BLaER1 treated with 17β-estradiol and CSF1 and Interleukin-3, amounts not matched to agents 10 nM and 100 nM (cell line): ENCODE data around the gene PPP4R3A.
"Not testable (repeated sequence)": the region's sequence is repeated elsewhere in the genome, so short reads cannot be mapped to it uniquely, and the experiment has no call there.

ENCODE experiments used
- H3K27ac ChIP-seq, 11 experiments: shearing (Covaris generic); formaldehyde crosslinking; 2 replicates each; pipeline ENCODE4 v1.8.1; 2022
- H3K27me3 ChIP-seq, 11 experiments: shearing (Covaris generic); formaldehyde crosslinking; 2 replicates each; pipeline ENCODE4 v1.8.1; 2022
- H3K36me3 ChIP-seq, 11 experiments: shearing (Covaris generic); formaldehyde crosslinking; 2 replicates each; pipeline ENCODE4 v1.8.1; 2022
- H3K4me1 ChIP-seq, 10 experiments: shearing (Covaris generic); formaldehyde crosslinking; 2 replicates each; pipeline ENCODE4 v1.8.1; 2022
- H3K4me2 ChIP-seq, 11 experiments: shearing (Covaris generic); formaldehyde crosslinking; 2 replicates each; pipeline ENCODE4 v1.8.1; 2022
- H3K4me3 ChIP-seq, 10 experiments: shearing (Covaris generic); formaldehyde crosslinking; 2 replicates each; pipeline ENCODE4 v1.8.1; 2022
- H3K9ac ChIP-seq, 11 experiments: shearing (Covaris generic); formaldehyde crosslinking; 2 replicates each; pipeline ENCODE4 v1.8.1; 2022
- H3K9me3 ChIP-seq, 11 experiments: shearing (Covaris generic); formaldehyde crosslinking; replicated peaks in 1 of 11; 2 replicates each; pipeline ENCODE4 v1.8.1; 2022
- H4K20me1 ChIP-seq, 11 experiments: shearing (Covaris generic); formaldehyde crosslinking; 2 replicates each; pipeline ENCODE4 v1.8.1; 2022
- Cebpa-rat ChIP-seq, 11 experiments: shearing (Covaris generic); IDR thresholded peaks; 2 replicates each; pipeline ENCODE4 v1.8.1; 2022

Gene PPP4R3A

DNA sequence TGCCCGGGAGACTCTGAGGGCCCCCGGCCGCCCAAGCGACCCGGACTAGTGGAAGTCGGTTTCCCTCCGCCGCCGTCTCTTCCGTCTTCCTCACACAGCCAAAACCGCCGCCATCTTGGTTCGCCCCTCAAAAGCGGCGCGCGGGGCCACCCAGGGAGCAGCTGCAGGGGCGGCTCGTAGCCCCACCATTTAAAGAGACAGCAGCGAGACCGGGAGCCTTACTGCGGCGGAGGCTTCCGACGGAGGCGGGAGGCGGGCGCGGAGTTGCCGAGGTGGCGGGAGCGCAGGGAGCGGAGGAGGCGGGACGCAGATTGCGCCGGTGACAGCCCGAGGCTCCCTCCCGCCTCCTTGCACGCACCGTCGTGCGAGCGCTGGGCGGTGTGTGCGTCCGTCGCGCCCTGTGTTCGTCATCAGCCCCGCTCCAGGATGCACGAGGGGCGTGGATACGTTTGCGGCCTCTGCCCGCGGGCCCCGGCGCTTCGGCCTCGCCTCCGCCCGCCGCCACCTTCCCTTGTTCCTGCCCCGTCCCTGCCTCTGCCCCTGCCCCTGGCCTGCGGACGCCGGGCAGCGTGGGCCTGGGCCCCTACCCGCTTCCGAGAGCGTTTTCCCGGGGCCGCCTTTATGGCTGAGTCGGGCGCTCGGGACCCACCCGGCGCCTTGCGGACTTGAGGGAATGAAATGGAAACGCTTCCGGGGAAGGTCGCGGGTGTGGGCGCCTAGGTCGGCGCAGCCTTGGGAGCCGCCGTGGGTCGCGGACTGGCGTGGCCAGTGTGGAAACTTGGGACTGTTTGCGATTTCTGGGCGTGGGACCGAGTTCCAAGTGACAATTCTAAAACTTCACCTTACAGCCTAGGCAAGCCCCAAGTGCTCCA, at the start of gene PPP4R3A:
PPP4R3A (minus strand) TSS at position 140 of the 872 bp plus-strand sequence. CDS start 663 bp downstream, outside the sequence.
- Histone ChIP-seq H3K9ac (peak within 1 kb of the TSS; percentile 97 to 100 (median 100)), H3K27me3 (no peaks in the 10 kb centered on the region), H3K4me3 (peak within 1 kb of the TSS; percentile 88 to 100 (median 100)), H3K9me3 (no peaks in the 10 kb centered on the region), H3K36me3 (peaks cover 9 to 30% (median 21%) of the 10 kb centered on the region in 11 experiments; a peak in 21 of 22 replicates), H3K27ac (peak within 1 kb of the TSS; percentile 97 to 100 (median 100)), H4K20me1 (peaks cover 33 to 41% (median 39%) of the 10 kb centered on the region in 11 experiments), H3K4me2 (peak within 1 kb of the TSS; percentile 71 to 99 (median 89)), H3K4me1 (peaks cover 11 to 29% (median 23%) of the 10 kb centered on the region in 10 experiments; a peak in 18 of 20 replicates)
- no peak for TF ChIP-seq Cebpa-rat (IDR thresholded peaks at IDR 0.05)

DNA sequence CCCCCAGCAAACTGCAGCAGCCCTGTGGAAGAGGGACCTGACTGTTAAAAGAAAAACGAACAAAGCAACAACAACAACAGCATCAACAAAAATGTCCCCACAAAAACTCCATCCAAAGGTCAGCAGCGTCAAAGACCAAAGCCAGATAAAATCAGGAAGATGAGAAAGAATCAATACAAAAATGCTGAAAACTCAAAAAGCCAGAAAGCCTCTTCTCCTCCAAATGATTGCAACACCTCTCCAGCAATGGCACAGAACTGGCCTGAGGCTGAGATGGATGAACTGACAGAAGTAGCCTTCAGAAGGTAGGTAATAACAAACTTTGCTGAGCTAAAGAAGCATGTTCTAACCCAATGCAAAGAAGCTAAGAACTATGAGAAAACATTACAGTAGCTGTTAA, 45.4 kb upstream of the PPP4R3A start:
- TF ChIP-seq Cebpa-rat (IDR thresholded peaks at IDR 0.05), result no peak
- no peaks in the 10 kb centered on the region for H3K4me1 ChIP-seq
- peaks cover 0 to 26% (median 19%) of the 10 kb centered on the region in 11 experiments; a peak in 15 of 22 replicates for H3K9me3 ChIP-seq
- H3K4me3 ChIP-seq, result no peak overlapping the region
- no peaks in the 10 kb centered on the region for H4K20me1 ChIP-seq
- H3K9ac ChIP-seq, result no peak overlapping the region
- H3K27ac ChIP-seq, result no peak overlapping the region
- H3K4me2 ChIP-seq, result no peak overlapping the region
- H3K36me3 ChIP-seq, result no peaks in the 10 kb centered on the region
- H3K27me3 ChIP-seq, result no peaks in the 10 kb centered on the region

DNA sequence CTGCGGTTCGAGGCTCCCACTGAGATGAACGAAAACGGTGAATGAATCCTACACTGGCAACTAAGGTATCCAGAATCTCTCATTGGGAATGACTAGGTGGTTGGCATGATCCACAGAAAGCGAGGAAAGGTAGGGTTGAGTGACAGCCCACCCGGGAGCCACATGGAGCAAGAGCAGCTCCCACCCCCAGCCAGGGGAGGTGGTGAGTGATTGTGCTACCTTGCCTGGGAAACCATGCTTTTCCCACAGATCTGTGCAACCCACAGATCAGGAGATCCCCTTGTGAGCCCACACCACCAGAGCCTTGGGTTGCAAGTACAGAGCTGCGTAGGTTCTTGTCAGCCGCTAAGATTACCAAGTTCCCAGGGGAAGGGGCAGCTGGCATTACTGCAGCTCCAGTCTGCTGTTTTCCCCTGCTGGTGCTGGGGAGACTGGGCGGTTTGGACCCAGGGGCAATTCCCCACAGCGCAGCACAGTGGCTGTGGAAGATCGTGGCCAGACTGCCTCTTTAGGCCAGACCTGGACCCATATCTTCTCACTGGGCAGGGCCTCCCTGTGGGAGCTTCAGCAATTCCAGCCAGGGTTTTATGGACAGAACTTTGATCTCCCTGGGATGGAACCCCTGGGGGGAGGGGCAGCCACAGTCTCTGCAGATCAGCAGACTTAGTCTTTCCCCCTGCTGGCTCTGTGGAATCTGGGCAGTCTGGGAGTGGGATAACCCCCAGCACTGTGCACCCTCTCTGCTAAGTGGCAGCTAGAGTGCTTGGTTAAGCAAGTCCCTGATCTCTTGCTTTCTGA, 44.6 kb upstream of the PPP4R3A start:
- H3K27ac ChIP-seq, result no peak overlapping the region
- no peak overlapping the region for H3K4me2 ChIP-seq
- H3K36me3 ChIP-seq, result no peaks in the 10 kb centered on the region
- no peaks in the 10 kb centered on the region for H3K27me3 ChIP-seq
- no peak overlapping the region for H3K4me3 ChIP-seq
- no peak overlapping the region for H3K9ac ChIP-seq
- H4K20me1 ChIP-seq, result no peaks in the 10 kb centered on the region
- TF ChIP-seq Cebpa-rat (IDR thresholded peaks at IDR 0.05), result no peak
- peaks cover 0 to 25% (median 19%) of the 10 kb centered on the region in 11 experiments; a peak in 15 of 22 replicates for H3K9me3 ChIP-seq
- no peaks in the 10 kb centered on the region for H3K4me1 ChIP-seq

DNA sequence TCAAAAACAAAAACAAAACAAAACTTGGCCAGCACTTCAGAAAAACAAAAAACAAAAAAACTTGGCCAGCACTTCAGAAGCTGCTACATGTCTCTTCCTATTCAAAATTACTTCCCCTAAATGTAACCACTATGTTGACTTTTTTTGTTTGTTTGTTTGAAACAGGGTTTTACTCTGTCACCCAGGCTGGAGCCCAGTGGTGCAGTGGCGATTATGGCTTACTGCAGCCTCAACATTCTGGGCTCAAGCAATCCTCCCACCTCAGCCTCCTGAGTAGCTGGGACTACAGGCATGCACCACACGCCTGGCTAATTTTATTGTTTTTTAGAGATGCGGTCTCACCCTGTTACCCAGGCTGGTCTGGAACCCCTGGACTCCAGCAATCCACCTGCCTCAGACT, 38.0 kb upstream of the PPP4R3A start:
- Histone ChIP-seq H3K27ac (0 out of 22 replicates have a peak overlapping the region, but pooled peaks of 2 of the 11 experiments have one; percentile 13 to 42), H3K4me2 (peak overlapping the region in 1 of 11 experiments; percentile 46; a peak in 2 of 22 replicates), H3K27me3 (no peaks in the 10 kb centered on the region)

DNA sequence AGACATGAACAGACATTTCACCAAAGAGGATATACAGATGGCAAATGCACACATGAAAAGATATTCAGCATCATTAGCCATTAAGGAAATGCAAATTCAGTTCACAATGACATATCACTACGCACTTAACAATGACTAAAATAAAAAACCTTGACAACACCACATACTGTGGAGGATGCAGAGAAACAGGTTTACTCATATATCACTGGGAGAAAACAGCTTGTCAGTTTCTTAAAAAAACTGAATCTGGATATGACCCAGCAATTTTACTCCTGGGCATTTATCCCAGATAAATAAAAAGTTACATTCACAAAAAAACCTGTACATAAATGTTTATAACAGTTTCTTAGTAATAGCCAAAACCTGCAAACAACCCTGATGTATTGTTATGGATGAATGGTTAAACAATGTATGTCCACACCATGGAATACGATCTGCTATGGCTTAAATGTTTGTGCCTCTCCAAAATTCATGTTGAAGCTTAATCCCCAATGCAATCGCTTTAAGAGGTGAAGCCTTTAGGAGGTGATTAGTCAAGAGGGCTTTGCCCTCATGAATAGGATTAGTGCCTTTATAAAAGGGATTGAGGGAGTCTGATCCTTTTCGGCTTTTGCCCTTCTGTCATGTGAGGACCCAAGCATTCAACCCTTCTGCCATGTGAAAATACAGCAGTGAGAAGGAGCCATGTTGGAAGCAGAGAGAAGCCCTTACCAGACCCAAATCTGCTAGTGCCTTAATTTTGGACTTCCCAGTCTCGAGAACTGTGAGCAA, 36.0 kb upstream of the PPP4R3A start:
- H3K4me2 ChIP-seq, result no peak overlapping the region
- H3K27me3 ChIP-seq, result no peaks in the 10 kb centered on the region
- no peak overlapping the region for H3K9ac ChIP-seq
- H3K4me3 ChIP-seq, result no peak overlapping the region
- TF ChIP-seq Cebpa-rat (IDR thresholded peaks at IDR 0.05), result no peak
- H3K27ac ChIP-seq, result no peak overlapping the region
- no peaks in the 10 kb centered on the region for H3K36me3 ChIP-seq
- H4K20me1 ChIP-seq, result no peaks in the 10 kb centered on the region
- H3K9me3 ChIP-seq, result peaks cover 10 to 18% (median 14%) of the 10 kb centered on the region in 11 experiments
- peaks cover 0 to 10% (median 0%) of the 10 kb centered on the region in 10 experiments; a peak in 1 of 20 replicates for H3K4me1 ChIP-seq

More for the DNA sequence above, 38.0 kb upstream of the PPP4R3A start:
- TF ChIP-seq Cebpa-rat (IDR thresholded peaks at IDR 0.05), result no peak
- Histone ChIP-seq H3K9ac (peak overlapping the region in 1 of 11 experiments; percentile 33; a peak in 1 of 22 replicates), H4K20me1 (no peaks in the 10 kb centered on the region), H3K36me3 (no peaks in the 10 kb centered on the region), H3K4me3 (no peak overlapping the region), H3K9me3 (peaks cover 0 to 7% (median 0%) of the 10 kb centered on the region in 11 experiments; a peak in 6 of 22 replicates), H3K4me1 (peaks cover 0 to 10% (median 0%) of the 10 kb centered on the region in 10 experiments; a peak in 1 of 20 replicates)

DNA sequence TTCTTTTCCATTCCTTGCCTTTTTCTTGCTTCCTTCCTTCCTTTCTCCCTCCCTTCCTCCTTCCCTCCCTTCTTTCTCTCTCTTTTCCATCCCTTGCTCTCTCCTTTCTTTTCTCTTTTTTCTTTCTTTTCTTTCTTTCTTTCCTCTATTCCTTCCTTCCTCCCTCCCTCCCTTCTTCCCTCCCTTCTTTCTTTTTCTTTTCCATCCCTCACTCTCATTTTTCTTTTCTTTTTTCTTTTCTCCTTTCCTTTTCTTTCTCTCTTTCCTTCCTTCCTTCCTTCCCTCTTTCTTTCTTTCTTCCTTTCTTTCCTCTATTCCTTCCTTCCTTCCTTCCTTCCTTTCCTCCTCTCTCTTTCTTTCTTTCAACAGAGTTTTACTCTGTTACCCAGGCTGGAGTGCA, 35.1 kb upstream of the PPP4R3A start:
- Histone ChIP-seq H3K27me3 (no peaks in the 10 kb centered on the region), H3K4me2 (no peak overlapping the region), H3K27ac (no peak overlapping the region), H3K36me3 (no peaks in the 10 kb centered on the region), H3K4me1 (peaks cover 0 to 10% (median 0%) of the 10 kb centered on the region in 10 experiments; a peak in 1 of 20 replicates), H3K9ac (no peak overlapping the region), H3K4me3 (no peak overlapping the region), H4K20me1 (no peaks in the 10 kb centered on the region), H3K9me3 (peaks cover 19 to 28% (median 23%) of the 10 kb centered on the region in 11 experiments)
- no peak for TF ChIP-seq Cebpa-rat (IDR thresholded peaks at IDR 0.05)

DNA sequence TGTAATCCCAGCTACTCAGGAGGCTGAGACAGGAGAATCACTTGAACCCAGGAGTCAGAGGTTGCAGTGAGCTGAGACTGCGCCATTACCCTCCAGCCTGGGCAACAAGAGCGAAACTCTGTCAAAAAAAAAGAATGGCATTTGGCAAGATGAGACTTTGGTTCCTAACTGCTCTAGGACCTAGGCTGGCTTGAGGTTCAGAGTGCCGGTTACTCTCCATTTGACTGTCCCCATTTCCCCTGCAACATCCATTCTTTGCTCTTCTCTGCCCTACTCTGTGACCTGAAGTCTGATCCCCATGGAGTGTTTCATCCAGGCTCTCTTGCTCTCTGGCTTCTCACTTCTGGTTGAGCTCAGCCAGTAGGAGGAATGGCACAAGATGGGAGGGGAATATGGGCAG, 26.2 kb upstream of the PPP4R3A start:
- no peaks in the 10 kb centered on the region for H4K20me1 ChIP-seq
- no peak overlapping the region for H3K4me3 ChIP-seq
- TF ChIP-seq Cebpa-rat (IDR thresholded peaks at IDR 0.05), result no peak
- H3K4me1 ChIP-seq, result no peaks in the 10 kb centered on the region
- no peak overlapping the region for H3K9ac ChIP-seq
- H3K9me3 ChIP-seq, result peaks cover 29 to 38% (median 34%) of the 10 kb centered on the region in 11 experiments
- H3K27me3 ChIP-seq, result no peaks in the 10 kb centered on the region
- no peak overlapping the region for H3K4me2 ChIP-seq
- no peak overlapping the region for H3K27ac ChIP-seq
- H3K36me3 ChIP-seq, result no peaks in the 10 kb centered on the region

DNA sequence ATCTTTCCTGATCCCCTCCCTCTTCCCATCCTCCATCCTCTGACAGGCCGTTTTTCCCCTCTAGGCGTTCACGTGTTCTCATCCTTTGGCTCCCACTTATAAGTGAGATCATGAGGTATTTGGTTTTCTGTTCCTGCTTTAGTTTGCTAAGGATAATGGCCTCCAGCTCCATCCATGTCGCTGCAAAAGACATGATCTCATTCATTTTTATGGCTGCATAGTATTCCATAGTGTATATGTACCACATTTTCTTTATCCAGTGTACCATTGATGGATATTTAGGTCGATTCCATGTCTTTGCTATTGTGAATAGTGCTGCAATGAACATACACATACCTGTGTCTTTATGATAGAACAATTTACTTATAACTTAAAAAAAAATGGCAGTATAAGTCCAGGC, 23.9 kb upstream of the PPP4R3A start:
- H3K4me3 ChIP-seq, H3K27ac ChIP-seq, H3K4me1 ChIP-seq, H3K27me3 ChIP-seq, H3K36me3 ChIP-seq, H3K4me2 ChIP-seq, H3K9ac ChIP-seq, H4K20me1 ChIP-seq: not testable (repeated sequence)
- H3K9me3 ChIP-seq, result peaks cover 7 to 15% (median 11%) of the 10 kb centered on the region in 11 experiments
